Peyer's patch (tissue), 4 donors: ENCODE data around the gene LMF2.

Source experiments
- POLR2A ChIP-seq, 2 donors: fragments of 450-650 bp; IDR thresholded peaks; one replicate each; pipeline ENCODE4 v1.5.1; 2017; ENCODE audit warnings: antibody characterized with exemption in 2 of 2, mild to moderate bottlenecking in 2 of 2, moderate library complexity in 2 of 2
- TF ChIP-seq, protein P1 (sequence below), 6 experiments: fragments of 450-650 bp in 4 of 6; fragments of 200-600 bp in 2 of 6; sonication (generic) in 1 of 6; IDR thresholded peaks; one replicate each; pipeline ENCODE4 v1.5.1; 2017 to 2019; ENCODE audit warnings: antibody characterized with exemption in 6 of 6, mild to moderate bottlenecking in 3 of 6, moderate library complexity in 1 of 6

DNA sequence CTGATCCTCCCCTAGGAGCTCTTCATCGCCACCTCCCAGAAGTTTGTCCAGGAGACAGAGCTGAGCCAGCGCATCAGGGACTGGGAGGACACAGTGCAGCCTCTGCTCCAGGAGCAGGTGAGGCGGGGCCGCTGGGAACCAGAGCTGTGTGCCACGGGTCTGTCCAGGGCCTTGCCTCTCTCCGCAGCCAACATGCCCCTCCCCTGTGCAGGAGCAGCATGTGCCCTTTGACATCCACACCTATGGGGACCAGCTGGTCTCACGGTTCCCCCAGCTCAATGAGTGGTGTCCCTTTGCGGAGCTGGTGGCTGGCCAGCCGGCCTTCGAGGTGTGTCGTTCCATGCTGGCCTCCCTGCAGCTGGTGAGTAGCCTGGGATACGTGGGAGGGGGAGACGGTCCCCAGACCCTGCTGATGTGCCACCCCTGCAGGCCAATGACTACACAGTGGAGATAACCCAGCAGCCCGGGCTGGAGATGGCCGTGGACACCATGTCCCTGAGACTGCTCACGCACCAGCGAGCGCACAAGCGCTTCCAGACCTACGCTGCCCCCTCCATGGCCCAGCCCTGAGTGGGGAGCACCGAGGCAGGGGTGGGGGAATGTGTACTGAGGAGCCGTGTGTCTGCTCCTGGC is 15.4 kb upstream of the LMF2 start:
- TF ChIP-seq, protein P1, sequence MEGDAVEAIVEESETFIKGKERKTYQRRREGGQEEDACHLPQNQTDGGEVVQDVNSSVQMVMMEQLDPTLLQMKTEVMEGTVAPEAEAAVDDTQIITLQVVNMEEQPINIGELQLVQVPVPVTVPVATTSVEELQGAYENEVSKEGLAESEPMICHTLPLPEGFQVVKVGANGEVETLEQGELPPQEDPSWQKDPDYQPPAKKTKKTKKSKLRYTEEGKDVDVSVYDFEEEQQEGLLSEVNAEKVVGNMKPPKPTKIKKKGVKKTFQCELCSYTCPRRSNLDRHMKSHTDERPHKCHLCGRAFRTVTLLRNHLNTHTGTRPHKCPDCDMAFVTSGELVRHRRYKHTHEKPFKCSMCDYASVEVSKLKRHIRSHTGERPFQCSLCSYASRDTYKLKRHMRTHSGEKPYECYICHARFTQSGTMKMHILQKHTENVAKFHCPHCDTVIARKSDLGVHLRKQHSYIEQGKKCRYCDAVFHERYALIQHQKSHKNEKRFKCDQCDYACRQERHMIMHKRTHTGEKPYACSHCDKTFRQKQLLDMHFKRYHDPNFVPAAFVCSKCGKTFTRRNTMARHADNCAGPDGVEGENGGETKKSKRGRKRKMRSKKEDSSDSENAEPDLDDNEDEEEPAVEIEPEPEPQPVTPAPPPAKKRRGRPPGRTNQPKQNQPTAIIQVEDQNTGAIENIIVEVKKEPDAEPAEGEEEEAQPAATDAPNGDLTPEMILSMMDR (IDR thresholded peaks at IDR 0.05), result no peak
- TF ChIP-seq POLR2A (IDR thresholded peaks at IDR 0.05), result no peak
